ENCODE measurements around the gene MYBPC2. TPM values are rescaled to one million over a fixed set of nuclear protein-coding genes. Genes with fewer than 3 reads are reported as not detected.

Gene MYBPC2
- total and polyA plus RNA-seq, 2 donors (not counting 3 experiments of a cell fraction or from before 2014, with no cell fraction given), result 0.03 TPM; not detected in 1

DNA sequence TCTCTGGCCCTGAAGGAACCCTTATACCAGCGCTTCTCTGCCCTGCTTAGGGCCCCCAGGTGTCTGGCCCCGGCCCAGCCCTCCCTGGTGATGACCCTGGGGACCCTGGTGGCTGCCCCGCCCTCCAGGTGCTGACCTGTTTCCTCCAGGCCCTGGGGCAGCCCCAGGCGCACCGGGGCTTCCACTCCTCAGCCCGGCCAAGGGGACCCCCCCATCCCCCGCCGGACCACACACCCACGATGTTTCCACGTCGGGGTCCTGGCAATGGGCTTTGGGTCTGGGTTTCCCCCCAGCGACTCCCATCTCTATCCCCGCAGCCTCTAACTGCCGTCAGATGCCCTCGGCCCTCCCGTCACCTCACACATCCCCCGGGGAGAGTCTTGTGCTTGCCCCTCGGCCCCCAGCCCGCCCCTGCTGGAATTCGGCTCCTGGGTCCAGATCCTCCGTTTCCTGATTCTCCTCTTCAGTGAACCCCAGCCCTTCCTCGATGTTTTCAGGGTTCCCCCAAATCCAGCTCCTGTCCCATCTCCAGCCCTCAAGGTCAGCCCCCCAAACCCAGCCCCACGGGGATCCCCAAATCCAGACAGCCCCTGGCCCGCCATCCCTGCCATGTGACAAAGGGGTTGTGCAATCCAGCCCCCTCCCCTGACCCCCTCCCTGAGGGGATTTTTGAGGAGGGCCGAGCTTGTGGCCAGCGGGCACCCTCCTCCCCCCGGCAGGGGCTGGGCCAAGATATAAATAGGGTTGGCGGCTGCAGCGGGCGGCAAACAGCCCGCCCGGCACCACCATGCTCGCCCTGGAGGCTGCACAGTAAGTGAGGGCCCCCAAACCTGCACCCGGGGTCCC lies 14.3 kb upstream of the MYBPC2 start, which contains the start of gene SPIB:
Gene SPIB, plus strand, starts transcription at position 763 of the 846 bp plus-strand sequence. Its CDS starts 25 bp downstream, at position 788.
- Histone ChIP-seq H2AFZ (ENCODE audit: low read depth, low read length) (no peak within 1 kb of the TSS), H4K20me1 (replicated peaks; ENCODE audit: control insufficient read depth, extremely low read depth, insufficient read depth, low read length) (no peaks in the 10 kb centered on the region), H3K4me3 (replicated peaks in 1 of 3; ENCODE audit: insufficient read depth in 1 of 3, low read depth in 1 of 3, low read length in 3 of 3) (no peak within 1 kb of the TSS), H3K36me3 (ENCODE audit: control insufficient read depth in 2 of 2, extremely low read depth in 1 of 2, insufficient read depth in 2 of 2, low read length in 2 of 2) (peaks cover 0 to 3% of the 10 kb centered on the region in 2 experiments), H3K27ac (ENCODE audit: insufficient read depth, low read depth, low read length) (no peak within 1 kb of the TSS), H3K4me2 (ENCODE audit: insufficient read depth, low read length) (no peak within 1 kb of the TSS), H3K9ac (replicated peaks; ENCODE audit: extremely low read depth, insufficient read depth, low read length) (no peak within 1 kb of the TSS), H3K9me1 (replicated peaks; ENCODE audit: control insufficient read depth, extremely low read depth, insufficient read depth, low read length) (no peaks in the 10 kb centered on the region), H3K9me3 (replicated peaks; ENCODE audit: control insufficient read depth, insufficient read depth, low read length) (no peaks in the 10 kb centered on the region), H3K79me2 (ENCODE audit: control insufficient read depth, insufficient read depth, low read length) (no peaks in the 10 kb centered on the region), H3K4me1 (ENCODE audit: control insufficient read depth, extremely low read depth, insufficient read depth, low read length) (no peaks in the 10 kb centered on the region), H3K27me3 (ENCODE audit: control insufficient read depth in 2 of 2, insufficient read depth in 2 of 2, low read length in 2 of 2) (peaks cover 15 to 21% of the 10 kb centered on the region in 2 experiments)
- ChIA-PET CTCF (no interaction called here), POLR2A (interaction anchor here (0.6 kb wide), 1 partner anchor 39 kb away, joined by 5 read pairs; no protein-coding TSS in a partner anchor)
- dilution Hi-C loops (cut with MboI; ENCODE audit: extremely low pct_ligation_motif_present, low sequenced_read_pairs), result no loop called here
- TF ChIP-seq, protein P1, sequence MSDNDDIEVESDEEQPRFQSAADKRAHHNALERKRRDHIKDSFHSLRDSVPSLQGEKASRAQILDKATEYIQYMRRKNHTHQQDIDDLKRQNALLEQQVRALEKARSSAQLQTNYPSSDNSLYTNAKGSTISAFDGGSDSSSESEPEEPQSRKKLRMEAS (IDR thresholded peaks at IDR 0.05; ENCODE audit: insufficient read depth, insufficient read length), result no peak
- no peak for TF ChIP-seq GATA2 (IDR thresholded peaks at IDR 0.05; ENCODE audit: insufficient read depth, insufficient read length, low read depth, low read length)
- no peak for TF ChIP-seq JUN (IDR thresholded peaks at IDR 0.05; ENCODE audit: borderline replicate concordance, insufficient read depth, insufficient read length, low read depth)
- TF ChIP-seq MYC (IDR thresholded peaks at IDR 0.05; ENCODE audit: low read depth, low read length), result no peak
- TF ChIP-seq POLR2A (IDR thresholded peaks at IDR 0.05; ENCODE audit: low read depth, low read length), result no peak
- BruUV-seq (replicated peaks), result no TSS peak
- FAIRE-seq (no peak), DNase-seq (ENCODE audit: low read depth, low spot score) (no peak)
- intact Hi-C loops (cut with micrococcal nuclease), result no loop called here

- BruUV-seq (replicated peaks), result no TSS peak
- Histone ChIP-seq H4K20me1 (replicated peaks; ENCODE audit: control insufficient read depth, extremely low read depth, insufficient read depth, low read length) (no peaks in the 10 kb centered on the region), H3K4me3 (replicated peaks in 1 of 3; ENCODE audit: insufficient read depth in 1 of 3, low read depth in 1 of 3, low read length in 3 of 3) (no peak overlapping the region), H3K9me1 (replicated peaks; ENCODE audit: control insufficient read depth, extremely low read depth, insufficient read depth, low read length) (no peaks in the 10 kb centered on the region), H3K9me3 (replicated peaks; ENCODE audit: control insufficient read depth, insufficient read depth, low read length) (no peaks in the 10 kb centered on the region), H3K9ac (replicated peaks; ENCODE audit: extremely low read depth, insufficient read depth, low read length) (no peak overlapping the region), H3K4me2 (ENCODE audit: insufficient read depth, low read length) (no peak overlapping the region), H3K79me2 (ENCODE audit: control insufficient read depth, insufficient read depth, low read length) (no peaks in the 10 kb centered on the region), H3K36me3 (ENCODE audit: control insufficient read depth in 2 of 2, extremely low read depth in 1 of 2, insufficient read depth in 2 of 2, low read length in 2 of 2) (no peaks in the 10 kb centered on the region), H2AFZ (ENCODE audit: low read depth, low read length) (no peak overlapping the region), H3K27ac (ENCODE audit: insufficient read depth, low read depth, low read length) (no peak overlapping the region), H3K27me3 (ENCODE audit: control insufficient read depth in 2 of 2, insufficient read depth in 2 of 2, low read length in 2 of 2) (peaks cover 15 to 21% of the 10 kb centered on the region in 2 experiments), H3K4me1 (ENCODE audit: control insufficient read depth, extremely low read depth, insufficient read depth, low read length) (no peaks in the 10 kb centered on the region)
- no peak for DNase-seq (ENCODE audit: low read depth, low spot score)
- intact Hi-C loops (cut with micrococcal nuclease) (no loop called here), dilution Hi-C loops (cut with MboI; ENCODE audit: extremely low pct_ligation_motif_present, low sequenced_read_pairs) (no loop called here)
- TF ChIP-seq, protein P1 (IDR thresholded peaks at IDR 0.05; ENCODE audit: insufficient read depth, insufficient read length), result no peak
- TF ChIP-seq POLR2AphosphoS5 (IDR thresholded peaks at IDR 0.05; ENCODE audit: insufficient read depth, low read depth, low read length), result no peak
- no peak for TF ChIP-seq POLR2A (IDR thresholded peaks at IDR 0.05; ENCODE audit: low read depth, low read length)
- TF ChIP-seq CTCF (IDR thresholded peaks at IDR 0.05; ENCODE audit: extremely low read depth in 1 of 2, insufficient read depth in 1 of 2, low read depth in 1 of 2, low read length in 2 of 2), result no peak
- TF ChIP-seq GATA2 (IDR thresholded peaks at IDR 0.05; ENCODE audit: insufficient read depth, insufficient read length, low read depth, low read length), result no peak
- no peak for TF ChIP-seq FOS (IDR thresholded peaks at IDR 0.05; ENCODE audit: borderline replicate concordance, insufficient read depth, low read length)
- peak; percentile 85 for TF ChIP-seq EZH2 (IDR thresholded peaks at IDR 0.05; ENCODE audit: borderline replicate concordance, low read depth, low read length, severe bottlenecking)
- no peak for TF ChIP-seq MYC (IDR thresholded peaks at IDR 0.05; ENCODE audit: low read depth, low read length)
- TF ChIP-seq JUN (IDR thresholded peaks at IDR 0.05; ENCODE audit: borderline replicate concordance, insufficient read depth, insufficient read length, low read depth), result no peak
- no peak for FAIRE-seq
- ChIA-PET CTCF (no interaction called here), POLR2A (no interaction called here)
Observed at GRCh38 chr19:50419022-50419579, 13.6 kb upstream of the MYBPC2 start.
